Activated CD8-positive, alpha-beta memory T cell treated with anti-CD3 and anti-CD28 coated beads, Interleukin-2, amount 50 U/mL, for 48 hours (primary cell): ENCODE results near the gene ZNF618.
"Not testable (repeated sequence)": the region's sequence is repeated elsewhere in the genome, so short reads cannot be mapped to it uniquely, and the experiment has no call there.

Source experiments
- DNase-seq: peaks from one replicate; pipeline ENCODE4 v3.0.0-alpha.2; 2020

The ZNF618 gene

GRCh38 chr9:114027159-114027862 lies 151.2 kb downstream of the ZNF618 start:
- peak; percentile 18 for DNase-seq

GRCh38 chr9:114027863-114028465 lies 151.9 kb downstream of the ZNF618 start:
- no peak for DNase-seq

- DNase-seq: peak; percentile 37
Observed at GRCh38 chr9:114028646-114029045, 152.5 kb downstream of the ZNF618 start.

- no peak for DNase-seq
Observed at GRCh38 chr9:114029311-114030170, 153.4 kb downstream of the ZNF618 start.

GRCh38 chr9:114030364-114030763 lies 154.3 kb downstream of the ZNF618 start:
- DNase-seq: peak; percentile 25

- DNase-seq: peak; percentile 23
Observed at GRCh38 chr9:114031037-114031630, 155.0 kb downstream of the ZNF618 start.

GRCh38 chr9:114031948-114032840 lies 156.1 kb downstream of the ZNF618 start:
- peak; percentile 38 for DNase-seq

- peak; percentile 55 for DNase-seq
Observed at GRCh38 chr9:114033397-114034103, 157.4 kb downstream of the ZNF618 start.

- peak; percentile 20 for DNase-seq
Observed at GRCh38 chr9:114034196-114034595, 158.1 kb downstream of the ZNF618 start.

- peak; percentile 40 for DNase-seq
Observed at GRCh38 chr9:114034661-114035062, 158.6 kb downstream of the ZNF618 start.

- DNase-seq: peak; percentile 32
Observed at GRCh38 chr9:114035221-114035844, 159.2 kb downstream of the ZNF618 start.

- peak; percentile 33 for DNase-seq
Observed at GRCh38 chr9:114035845-114036801, 160.0 kb downstream of the ZNF618 start.

- DNase-seq: no peak
Observed at GRCh38 chr9:114037249-114037648, 161.1 kb downstream of the ZNF618 start.

GRCh38 chr9:114037961-114038723 lies 162.0 kb downstream of the ZNF618 start:
- peak; percentile 20 for DNase-seq

- DNase-seq: peak; percentile 23
Observed at GRCh38 chr9:114038724-114039313, 162.7 kb downstream of the ZNF618 start.

GRCh38 chr9:114039484-114039883 lies 163.4 kb downstream of the ZNF618 start:
- DNase-seq: peak; percentile 8

GRCh38 chr9:114043660-114044059 lies 167.6 kb downstream of the ZNF618 start:
- DNase-seq: not testable (repeated sequence)

GRCh38 chr9:114046237-114046755 lies 170.2 kb downstream of the ZNF618 start:
- no peak for DNase-seq
